Measurements from ENCODE around the gene VPS37B. TPM values are rescaled to one million over a fixed set of nuclear protein-coding genes. Genes with fewer than 3 reads are reported as not detected.

VPS37B gene
- total and polyA plus RNA-seq, 2 experiments from 2014 or later = 23.5 to 35.3 TPM

DNA sequence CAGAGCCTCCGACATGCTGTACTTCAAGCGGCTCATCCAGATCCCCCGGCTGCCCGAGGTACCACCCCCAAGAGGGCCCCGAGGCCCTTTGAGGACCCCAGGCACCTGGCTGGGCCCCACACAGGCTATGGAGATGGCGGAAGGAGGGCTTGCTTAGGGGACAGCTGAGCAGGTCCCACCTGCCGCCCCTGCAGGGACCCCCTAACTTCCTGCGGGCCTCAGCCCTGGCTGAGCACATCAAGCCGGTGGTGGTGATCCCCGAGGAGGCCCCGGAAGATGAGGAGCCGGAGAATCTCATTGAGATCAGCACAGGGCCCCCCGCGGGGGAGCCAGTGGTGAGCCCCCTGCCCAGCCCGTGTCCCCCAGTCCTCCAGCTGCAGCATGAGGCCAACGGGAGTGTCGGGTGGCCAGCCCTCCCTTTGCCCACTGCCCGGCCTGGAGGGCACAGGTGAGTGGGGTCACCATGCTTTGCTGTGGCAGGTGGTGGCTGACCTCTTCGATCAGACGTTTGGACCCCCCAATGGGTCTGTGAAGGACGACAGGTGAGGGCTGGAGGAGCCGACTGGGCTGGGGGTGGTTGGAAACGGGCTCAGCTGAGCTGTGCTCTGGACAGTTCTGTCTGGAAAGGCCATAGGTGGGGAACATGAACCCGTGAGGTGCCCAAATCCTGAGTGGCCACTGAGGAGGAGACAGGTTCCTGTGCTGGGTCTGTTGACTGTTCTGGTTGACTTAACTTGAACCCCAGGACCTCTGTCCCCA is 40.7 kb downstream of the VPS37B start:
- H3K9me3 ChIP-seq (ENCODE audit: low read depth) = no peaks in the 10 kb centered on the region
- no peaks in the 10 kb centered on the region for H3K27me3 ChIP-seq
- TF ChIP-seq, protein P1, sequence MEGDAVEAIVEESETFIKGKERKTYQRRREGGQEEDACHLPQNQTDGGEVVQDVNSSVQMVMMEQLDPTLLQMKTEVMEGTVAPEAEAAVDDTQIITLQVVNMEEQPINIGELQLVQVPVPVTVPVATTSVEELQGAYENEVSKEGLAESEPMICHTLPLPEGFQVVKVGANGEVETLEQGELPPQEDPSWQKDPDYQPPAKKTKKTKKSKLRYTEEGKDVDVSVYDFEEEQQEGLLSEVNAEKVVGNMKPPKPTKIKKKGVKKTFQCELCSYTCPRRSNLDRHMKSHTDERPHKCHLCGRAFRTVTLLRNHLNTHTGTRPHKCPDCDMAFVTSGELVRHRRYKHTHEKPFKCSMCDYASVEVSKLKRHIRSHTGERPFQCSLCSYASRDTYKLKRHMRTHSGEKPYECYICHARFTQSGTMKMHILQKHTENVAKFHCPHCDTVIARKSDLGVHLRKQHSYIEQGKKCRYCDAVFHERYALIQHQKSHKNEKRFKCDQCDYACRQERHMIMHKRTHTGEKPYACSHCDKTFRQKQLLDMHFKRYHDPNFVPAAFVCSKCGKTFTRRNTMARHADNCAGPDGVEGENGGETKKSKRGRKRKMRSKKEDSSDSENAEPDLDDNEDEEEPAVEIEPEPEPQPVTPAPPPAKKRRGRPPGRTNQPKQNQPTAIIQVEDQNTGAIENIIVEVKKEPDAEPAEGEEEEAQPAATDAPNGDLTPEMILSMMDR (IDR thresholded peaks at IDR 0.05; ENCODE audit: poor library complexity) = no peak
- no peak for TF ChIP-seq EZH2 (IDR thresholded peaks at IDR 0.05; ENCODE audit: borderline replicate concordance)
- no peak for TF ChIP-seq EZH2phosphoT487 (IDR thresholded peaks at IDR 0.05; ENCODE audit: low read depth, severe bottlenecking, unreplicated experiment)
- H3K79me2 ChIP-seq = no peaks in the 10 kb centered on the region
- H3K4me3 ChIP-seq = no peak overlapping the region
- no peaks in the 10 kb centered on the region for H3K9me2 ChIP-seq (replicated peaks; ENCODE audit: insufficient read depth)
- H3K4me2 ChIP-seq = no peak overlapping the region
- no peak overlapping the region for H3K27ac ChIP-seq
- H3K36me3 ChIP-seq (replicated peaks; ENCODE audit: insufficient read depth, low read depth) = no peaks in the 10 kb centered on the region
- WGBS (ENCODE audit: low lambda C conversion rate, missing lambda C conversion rate) = 93% methylated on average over 18 of the region's 24 CpGs
- H2AFZ ChIP-seq = no peak overlapping the region
- H4K20me1 ChIP-seq (ENCODE audit: insufficient read depth, poor library complexity, severe bottlenecking) = no peaks in the 10 kb centered on the region
- no peaks in the 10 kb centered on the region for H3K4me1 ChIP-seq (ENCODE audit: insufficient read depth)
- no peak for DNase-seq (ENCODE audit: low spot score)

DNA sequence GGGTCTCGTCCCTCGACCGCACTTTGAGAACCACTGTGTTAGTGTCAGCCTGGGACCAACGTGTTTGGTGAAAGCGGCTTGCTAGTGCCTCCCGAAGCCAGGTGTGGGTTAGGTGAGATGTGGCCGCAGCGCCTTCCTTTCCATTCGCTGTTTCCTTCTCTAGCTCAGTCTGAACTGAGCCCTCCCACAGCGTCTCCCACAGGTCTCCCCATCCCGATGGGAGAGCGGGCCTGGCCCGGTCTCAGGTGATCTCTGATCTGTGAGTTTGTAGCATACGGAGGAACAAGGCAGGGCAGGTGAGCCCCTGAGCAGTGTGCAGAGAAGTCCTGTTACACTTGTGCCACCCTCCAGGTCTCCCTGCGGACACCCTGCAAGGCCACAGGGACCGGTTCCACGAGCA is 41.4 kb downstream of the VPS37B start:
- H3K79me2 ChIP-seq = no peaks in the 10 kb centered on the region
- 92% methylated on average over 17 of the region's 17 CpGs for WGBS (ENCODE audit: low lambda C conversion rate, missing lambda C conversion rate)
- H2AFZ ChIP-seq = no peak overlapping the region
- TF ChIP-seq, protein P1 (IDR thresholded peaks at IDR 0.05; ENCODE audit: poor library complexity) = no peak
- TF ChIP-seq EZH2phosphoT487 (IDR thresholded peaks at IDR 0.05; ENCODE audit: low read depth, severe bottlenecking, unreplicated experiment) (no peak), EZH2 (IDR thresholded peaks at IDR 0.05; ENCODE audit: borderline replicate concordance) (no peak)
- H3K9me2 ChIP-seq (replicated peaks; ENCODE audit: insufficient read depth) = no peaks in the 10 kb centered on the region
- H3K4me3 ChIP-seq = no peak overlapping the region
- H4K20me1 ChIP-seq (ENCODE audit: insufficient read depth, poor library complexity, severe bottlenecking) = no peaks in the 10 kb centered on the region
- H3K4me1 ChIP-seq (ENCODE audit: insufficient read depth) = no peaks in the 10 kb centered on the region
- H3K36me3 ChIP-seq (replicated peaks; ENCODE audit: insufficient read depth, low read depth) = no peaks in the 10 kb centered on the region
- H3K4me2 ChIP-seq = no peak overlapping the region
- no peaks in the 10 kb centered on the region for H3K27me3 ChIP-seq
- no peak overlapping the region for H3K27ac ChIP-seq
- no peaks in the 10 kb centered on the region for H3K9me3 ChIP-seq (ENCODE audit: low read depth)
- DNase-seq (ENCODE audit: low spot score) = no peak

DNA sequence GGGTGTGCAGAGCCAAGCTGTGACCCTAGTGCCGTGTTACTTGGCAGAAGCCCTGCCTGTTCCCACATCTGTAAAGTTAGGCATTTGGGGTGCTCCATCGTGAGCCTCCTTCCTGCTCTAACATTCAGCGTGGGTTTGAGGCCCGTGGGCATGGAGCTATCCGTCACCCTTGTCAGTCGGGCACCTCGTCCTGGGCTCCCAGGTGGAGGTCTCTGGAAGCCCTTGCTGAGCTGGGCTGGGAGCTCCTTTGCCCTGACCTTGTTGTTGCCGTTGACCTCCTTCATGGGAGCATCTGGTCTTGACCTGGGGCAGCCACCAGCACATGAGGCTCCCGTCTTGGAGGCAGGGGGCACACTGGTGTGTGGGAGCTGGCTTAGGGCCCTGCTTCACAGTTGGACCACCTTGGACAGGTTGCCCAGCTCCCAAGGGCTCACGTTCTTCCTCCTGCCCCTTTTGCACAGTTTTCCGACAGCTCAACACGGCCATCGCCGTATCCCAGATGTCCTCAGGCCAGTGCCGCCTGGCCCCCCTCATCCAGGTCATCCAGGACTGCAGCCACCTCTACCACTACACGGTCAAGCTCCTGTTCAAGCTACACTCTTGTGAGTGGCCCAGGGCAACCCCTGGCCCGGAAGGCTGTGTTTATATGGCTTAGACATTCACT is 42.2 kb downstream of the VPS37B start:
- Histone ChIP-seq H3K4me3 (no peak overlapping the region), H3K9me3 (ENCODE audit: low read depth) (no peaks in the 10 kb centered on the region), H3K4me1 (ENCODE audit: insufficient read depth) (no peaks in the 10 kb centered on the region), H3K36me3 (replicated peaks; ENCODE audit: insufficient read depth, low read depth) (no peaks in the 10 kb centered on the region), H4K20me1 (ENCODE audit: insufficient read depth, poor library complexity, severe bottlenecking) (no peaks in the 10 kb centered on the region), H3K9me2 (replicated peaks; ENCODE audit: insufficient read depth) (no peaks in the 10 kb centered on the region), H2AFZ (no peak overlapping the region), H3K27ac (no peak overlapping the region), H3K4me2 (no peak overlapping the region), H3K27me3 (no peaks in the 10 kb centered on the region), H3K79me2 (no peaks in the 10 kb centered on the region)
- DNase-seq (ENCODE audit: low spot score) = no peak
- 94% methylated on average over 16 of the region's 17 CpGs for WGBS (ENCODE audit: low lambda C conversion rate, missing lambda C conversion rate)
- TF ChIP-seq EZH2phosphoT487 (IDR thresholded peaks at IDR 0.05; ENCODE audit: low read depth, severe bottlenecking, unreplicated experiment) (no peak), EZH2 (IDR thresholded peaks at IDR 0.05; ENCODE audit: borderline replicate concordance) (no peak)
- TF ChIP-seq, protein P1 (IDR thresholded peaks at IDR 0.05; ENCODE audit: poor library complexity) = no peak

All from hepatocyte (in vitro differentiated cells).